ENCODE data around the gene SACM1L.
"Not testable (repeated sequence)": the region's sequence is repeated elsewhere in the genome, so short reads cannot be mapped to it uniquely, and the experiment has no call there.

Gene SACM1L

DNA sequence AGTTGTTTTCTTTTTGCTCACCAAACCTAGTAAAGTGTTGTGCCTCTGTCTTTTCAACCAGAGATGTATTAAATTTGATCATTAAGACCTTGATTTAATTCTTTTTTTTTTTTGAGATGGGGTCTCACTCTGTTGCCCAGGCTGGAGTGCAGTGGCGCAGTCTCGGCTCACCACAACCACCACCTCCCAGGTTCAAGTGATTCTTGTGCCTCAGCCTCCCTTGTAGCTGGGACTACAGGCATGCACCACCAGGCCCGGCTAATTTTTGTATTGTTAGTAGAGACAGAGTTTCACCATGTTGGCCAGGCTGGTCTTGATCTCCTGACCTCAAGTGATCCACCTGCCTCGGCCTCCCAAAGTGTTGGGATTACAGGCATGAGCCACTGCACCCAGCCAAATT is 6.0 kb downstream of the SACM1L start:
- DNase-seq, result not testable (repeated sequence)

DNA sequence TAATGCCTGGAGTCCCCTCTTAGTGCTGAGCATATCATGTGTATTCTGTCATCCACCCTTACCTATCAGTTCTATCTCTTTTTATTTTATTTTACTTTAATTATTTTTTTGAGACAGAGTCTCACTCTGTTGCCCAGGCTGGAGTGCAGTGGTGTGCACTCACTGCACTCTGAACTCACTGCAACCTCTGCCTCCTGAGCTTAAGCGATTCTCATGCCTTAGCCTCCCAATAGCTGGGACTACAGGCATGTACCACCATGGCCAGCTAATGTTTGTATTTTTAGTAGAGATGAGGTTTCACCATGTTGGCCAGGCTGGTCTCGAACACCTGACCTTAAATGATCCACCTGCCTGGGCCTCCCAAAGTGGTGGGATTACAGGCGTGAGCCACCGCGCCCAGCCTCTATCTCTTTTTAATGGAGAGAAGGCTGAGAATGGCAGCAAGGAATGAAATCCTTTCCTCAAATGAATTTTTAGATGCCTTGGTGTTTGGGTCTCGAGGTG is 11.4 kb downstream of the SACM1L start:
- DNase-seq, result no peak

DNA sequence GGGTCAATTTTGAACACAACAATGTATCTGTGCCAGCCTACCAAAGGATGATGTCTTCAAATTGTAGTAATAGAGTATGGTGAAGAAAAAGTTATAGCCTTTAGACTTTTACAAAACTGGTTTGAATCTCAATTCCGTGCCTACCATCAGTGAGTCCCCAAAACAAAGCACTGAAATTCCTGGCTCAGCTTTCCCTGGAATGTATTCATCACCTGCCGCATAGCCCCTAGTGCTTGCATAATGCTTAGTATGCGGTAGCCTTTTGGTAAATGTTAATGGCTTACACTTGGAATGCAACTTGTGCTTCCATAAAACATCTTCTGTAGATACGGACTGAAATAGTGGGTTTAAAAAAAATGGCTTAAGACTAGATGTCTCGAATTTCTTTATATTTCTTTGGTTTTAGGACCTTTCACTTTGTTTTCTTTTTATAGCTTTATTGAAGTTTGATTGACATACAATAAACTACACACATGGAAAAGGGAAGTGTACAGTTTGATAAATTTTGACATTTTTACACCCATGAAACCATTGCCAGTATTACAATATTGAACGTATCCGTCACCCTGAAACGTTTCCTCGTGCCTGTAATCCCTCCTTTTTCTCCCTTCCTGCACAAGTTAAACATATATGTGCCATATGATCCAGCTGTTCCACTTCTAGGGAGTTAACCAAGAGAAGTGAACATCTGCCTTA is 12.1 kb downstream of the SACM1L start:
- no peak for DNase-seq

DNA sequence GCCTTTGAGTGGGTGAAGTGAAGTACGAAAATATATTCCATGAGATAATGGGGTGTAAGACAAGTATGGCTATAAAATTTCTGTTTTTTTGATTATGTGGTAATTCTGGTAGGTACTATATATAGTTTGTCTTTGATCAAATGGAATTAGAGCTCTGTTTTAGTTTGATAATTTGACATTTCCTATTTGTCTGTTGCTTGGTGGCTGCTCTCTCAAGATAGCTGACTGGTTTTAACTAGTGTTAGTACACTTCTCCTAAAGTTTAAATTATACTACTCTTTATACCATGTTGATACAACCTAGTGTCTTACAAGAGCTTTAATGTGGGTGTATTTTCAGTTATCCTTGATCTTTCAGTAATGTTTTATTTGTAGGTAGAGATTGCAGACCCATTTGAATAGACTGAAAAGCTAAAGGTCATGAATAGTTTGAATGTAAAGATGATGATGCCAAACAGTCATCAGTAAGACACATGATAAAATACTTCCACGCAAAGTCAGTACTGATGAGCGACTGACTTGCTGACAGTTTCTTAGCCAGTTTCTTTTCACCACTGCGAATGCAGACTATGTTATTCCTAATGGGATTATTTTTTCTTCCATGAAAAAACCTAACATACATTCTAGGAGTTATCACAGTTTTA is 15.2 kb downstream of the SACM1L start:
- DNase-seq, result no peak

DNA sequence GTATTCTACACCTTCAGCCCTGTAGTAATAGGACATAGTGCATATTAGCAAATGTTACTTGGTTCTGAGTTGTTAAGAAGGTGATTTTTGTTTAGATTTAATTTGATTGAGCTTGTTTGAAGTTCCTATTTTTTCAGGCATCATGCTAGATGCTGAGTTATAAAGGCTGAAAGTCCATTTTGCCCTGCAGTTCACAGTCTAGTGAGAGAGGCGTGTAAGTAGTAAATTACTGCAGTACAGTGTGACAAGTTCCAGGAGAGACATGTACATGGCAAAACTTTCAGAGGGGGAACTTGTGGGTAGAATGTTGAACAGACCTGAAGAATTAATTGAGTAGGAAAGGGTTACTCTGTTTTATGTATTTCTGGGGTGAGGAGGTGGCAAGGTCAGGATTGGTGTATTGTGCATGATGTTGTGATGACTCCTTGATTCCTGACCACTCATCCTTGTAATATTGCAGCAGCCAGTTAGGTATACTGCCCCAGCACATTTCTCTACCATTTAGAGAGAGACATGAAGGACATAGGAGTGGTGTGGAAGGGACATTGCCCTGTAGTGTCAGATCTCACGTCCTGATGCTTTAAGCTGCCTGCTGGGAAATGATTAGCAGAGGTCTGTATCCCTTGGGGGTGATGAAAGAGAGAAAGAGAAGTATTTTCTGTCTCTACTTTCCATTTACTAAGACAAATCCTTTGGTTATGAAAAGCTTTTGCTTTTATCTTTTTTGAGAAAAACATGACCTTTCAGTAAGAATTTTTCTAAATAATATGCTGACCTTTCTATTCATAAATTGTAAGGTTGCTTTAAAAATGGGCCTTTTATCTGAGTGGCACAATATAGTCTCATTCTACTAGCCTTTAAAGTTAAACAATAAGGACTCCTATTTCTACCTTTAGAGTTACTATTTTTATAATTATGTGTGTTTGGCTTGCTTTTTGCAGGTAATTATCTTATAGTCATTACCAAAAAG is 16.9 kb downstream of the SACM1L start:
- DNase-seq, result no peak

DNA sequence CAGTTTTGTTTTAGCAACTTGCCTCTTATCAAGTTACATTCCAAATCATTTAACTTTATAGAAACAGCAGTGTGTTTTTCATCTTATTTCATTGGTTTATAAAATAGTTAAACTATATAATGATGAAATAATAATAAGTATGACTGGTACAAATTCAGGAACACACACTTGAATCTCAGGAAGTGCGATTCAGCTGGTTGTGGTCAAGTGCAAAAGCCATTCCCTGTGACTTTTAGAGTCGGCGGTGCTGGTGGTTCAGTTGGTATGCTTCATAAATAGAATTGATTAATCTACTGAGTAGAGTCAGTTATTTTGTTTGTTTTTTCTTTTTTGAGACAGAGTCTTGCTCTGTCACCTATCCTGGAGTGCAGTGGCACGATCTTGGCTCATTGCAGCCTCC is 22.7 kb downstream of the SACM1L start:
- no peak for DNase-seq

DNA sequence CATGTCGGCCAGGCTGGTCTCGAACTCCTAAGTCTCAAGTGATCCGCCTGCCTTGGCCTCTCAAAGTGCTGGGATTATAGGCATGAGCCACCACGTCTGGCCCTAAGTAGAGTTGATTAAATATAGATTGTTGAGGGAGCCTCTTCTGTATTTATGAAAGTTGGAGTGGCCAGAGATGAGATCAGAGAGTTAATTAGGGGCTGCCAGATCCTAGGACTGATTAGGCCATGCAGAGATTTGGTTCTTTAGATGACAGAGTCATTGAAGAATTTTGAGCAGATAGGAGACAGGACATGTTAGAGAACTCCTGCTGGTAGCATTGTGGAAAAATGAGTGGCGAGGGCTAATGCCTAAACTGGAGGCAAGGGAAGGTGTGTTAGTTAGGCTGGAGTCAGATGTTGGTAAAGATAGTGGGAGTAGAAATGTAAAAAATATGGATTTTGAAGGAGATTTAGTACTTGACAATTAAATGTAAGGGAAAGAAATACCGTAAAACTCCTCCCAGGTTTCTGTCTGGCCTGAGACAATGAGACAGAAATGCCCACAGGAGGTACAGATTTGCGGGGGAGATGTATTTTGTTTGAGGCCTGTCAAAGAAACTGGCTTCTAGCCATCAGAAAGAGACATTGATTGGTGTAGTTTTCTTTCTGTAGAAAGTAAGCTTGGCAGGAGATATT is 23.4 kb downstream of the SACM1L start:
- DNase-seq, result no peak

DNA sequence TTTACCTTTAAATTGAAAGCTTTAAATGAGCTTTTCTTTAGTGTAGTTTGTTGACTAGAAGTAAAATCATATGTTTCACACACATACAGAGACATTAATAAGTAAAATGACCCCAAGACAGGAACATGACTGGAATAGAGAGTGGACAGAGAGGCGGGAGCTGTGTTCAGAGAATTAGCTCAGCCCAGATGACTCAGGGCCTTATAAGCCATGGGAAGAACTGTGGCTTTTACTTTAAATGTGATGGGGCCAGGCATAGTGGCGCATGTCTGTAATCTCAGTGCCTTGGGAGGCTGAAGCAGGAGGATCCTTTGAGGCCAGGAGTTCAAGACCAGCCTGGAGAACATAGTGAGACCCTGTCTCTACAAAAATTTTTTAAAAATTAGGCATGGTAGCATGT is 26.7 kb downstream of the SACM1L start:
- DNase-seq, result no peak

DNA sequence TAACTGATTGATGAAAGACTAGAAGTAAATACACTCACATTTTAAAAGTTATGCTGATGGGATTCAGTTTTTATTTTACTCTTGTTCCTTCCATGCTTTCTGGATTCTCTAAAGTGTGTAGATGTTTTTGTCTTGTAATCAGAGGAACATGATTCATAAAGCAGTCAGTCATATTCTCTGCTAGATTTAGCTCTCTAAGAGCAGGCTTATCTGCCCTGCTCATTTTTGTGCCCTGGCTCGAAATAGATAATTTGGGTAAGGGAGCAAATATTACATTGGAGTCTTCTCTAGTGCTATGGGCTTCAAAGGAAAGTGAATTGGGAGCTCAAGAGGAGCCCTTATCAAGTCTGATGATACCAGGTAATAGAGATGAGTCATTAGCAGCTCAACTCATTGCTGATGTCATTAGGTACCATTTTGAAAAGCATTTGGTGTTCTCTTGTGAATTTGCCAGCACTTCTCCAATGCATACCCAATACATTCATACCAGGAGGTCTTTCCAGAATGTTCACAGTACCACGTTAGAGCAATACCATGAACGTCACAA is 27.7 kb downstream of the SACM1L start:
- no peak for DNase-seq

DNA sequence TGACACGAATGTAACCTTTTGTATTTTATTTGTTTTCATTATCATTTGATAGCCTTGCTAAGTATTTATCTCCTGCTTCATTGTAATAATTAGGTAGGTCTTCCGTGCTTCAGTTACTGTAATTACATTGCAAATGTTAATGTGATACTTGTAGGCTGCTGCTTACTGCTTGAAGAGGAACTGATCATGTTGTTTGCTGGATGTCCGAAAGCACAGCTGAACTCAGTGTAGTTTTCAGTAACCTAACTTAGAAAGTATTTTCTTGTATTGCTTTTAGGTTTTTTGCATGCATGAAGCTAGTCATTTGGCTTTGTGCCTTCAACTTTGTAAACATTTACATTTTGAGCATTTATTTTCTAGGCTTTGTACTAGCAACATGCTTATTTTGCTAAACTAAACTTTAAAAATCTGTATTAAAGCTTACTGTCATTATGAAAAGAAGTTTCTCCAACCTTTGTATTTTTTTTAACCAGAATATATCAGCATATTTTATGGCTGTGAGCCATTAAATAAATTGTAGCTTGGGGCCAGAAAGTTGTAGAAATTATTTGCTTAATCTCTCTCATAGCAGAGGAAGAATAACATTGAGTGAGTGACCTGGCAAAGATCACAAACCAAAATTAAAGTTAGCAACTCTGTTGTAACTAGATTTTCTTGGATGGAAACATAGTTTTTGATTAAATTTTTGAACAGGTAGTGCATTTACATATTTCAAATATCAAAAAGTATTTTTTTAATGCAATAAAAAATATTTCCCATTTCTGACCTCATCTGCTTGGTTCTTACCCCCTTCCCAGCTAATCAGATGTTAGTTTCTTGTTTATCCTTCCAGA is 30.7 kb downstream of the SACM1L start:
- no peak for DNase-seq

DNA sequence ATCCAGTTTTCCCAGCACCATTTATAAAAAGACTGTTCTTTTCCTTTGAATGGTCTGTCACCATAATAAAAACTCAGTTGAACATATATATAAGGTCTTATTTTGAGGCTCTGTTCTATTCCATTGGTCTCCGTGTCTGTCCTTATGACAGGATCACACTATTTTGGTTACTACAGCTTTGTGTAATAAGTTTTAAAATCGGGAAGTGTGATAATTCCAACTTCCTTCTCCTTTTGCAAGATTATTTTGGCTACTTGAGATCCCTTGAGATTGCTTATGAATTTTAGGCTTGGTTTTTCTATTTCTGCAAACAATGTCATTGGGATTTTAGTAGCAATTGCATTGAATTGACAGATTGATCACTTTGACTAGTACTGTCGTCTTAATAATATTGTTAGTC is 35.7 kb downstream of the SACM1L start:
- DNase-seq, result no peak

DNA sequence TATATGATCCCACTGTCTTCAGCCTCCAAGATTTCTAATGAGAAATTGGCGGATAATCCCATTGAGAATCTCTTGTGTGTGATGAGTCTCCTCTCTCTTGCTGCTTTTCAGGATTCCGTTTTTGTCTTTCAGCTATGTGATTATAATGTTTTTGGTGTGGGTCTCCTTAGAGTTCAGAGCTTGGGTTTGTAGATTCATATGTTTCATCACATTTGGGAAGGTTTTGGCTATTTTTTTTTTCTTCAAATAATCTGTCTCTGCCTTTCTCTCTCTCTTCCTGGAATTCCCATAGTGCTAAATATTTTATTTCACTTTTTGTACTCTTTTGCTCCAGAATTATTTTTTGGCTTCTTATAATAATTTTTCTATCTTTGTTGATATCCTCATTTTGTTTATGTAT is 40.4 kb downstream of the SACM1L start:
- no peak for DNase-seq

DNA sequence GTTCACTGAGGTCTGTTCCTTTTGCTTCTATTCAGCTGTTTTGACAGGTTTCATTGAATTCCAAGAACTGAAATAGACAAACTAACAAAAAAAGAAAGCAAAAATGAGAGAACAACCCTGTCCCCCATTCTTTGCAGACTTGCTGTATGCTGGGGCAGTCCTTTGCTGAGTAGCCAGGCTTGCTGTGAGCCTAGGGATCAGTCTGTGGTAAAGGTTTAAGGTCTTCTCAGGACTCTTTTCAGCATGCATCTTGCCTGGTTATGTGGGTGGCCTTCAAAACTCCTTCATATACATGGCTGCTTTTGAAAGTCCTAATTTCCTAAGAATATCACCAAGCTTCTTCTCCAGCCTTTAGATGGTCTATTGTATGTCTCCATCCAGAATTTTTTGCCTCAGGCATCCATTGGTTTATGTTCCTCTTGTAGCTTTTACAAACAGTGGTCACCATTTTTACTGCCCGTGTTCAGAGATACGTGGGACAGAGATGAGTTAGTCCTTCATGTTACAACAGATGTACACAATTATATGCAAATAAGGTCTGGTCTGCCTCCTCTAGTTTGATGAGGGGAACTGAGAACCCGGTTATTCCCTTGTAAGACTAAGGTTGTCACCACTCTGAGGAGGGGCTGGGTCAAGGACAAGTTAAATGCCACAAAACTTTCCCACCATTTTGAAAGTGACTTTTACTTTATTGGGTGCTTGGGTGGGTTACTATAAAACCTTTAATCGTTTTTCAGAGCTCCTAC is 41.4 kb downstream of the SACM1L start:
- DNase-seq, result no peak

DNA sequence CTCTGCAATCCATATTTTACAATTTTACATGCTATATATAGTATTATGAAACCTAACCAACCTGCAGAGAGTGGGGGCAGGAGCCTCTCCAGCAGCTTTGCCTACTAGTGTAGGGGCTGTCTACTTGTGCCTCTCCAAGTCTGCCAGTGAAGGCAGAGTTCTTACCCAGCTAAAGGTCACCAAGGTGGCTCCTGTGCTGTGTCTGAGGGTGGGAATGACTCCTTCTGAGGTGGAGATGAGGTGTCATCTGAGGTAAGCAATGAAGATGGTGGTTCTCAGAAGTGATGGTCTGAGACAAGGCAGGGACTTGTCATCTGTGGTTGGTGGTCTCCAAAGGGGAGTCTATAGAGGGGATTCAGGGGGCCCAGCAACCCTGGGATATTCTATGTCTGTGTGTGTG is 47.5 kb downstream of the SACM1L start:
- DNase-seq, result no peak

DNA sequence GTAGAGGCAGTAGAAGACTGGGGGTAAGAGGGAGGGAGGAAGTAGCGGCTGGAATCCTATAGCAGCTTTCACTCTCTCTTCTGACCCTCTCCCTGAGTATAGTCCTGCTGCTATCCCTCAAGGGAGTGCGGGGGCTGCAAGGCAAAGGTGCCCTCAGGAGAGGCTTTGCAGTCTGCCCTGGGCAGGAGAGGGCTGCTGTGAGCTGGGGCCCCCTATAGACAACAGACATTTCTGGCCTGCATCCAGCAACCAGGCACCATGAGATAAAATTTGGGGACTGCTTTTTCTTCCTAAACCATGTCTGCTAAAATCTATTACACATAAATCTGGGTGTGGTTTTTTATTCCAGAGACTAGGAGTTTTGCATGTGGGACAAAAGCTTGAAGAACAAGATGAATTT is 48.0 kb downstream of the SACM1L start:
- DNase-seq, result no peak

DNA sequence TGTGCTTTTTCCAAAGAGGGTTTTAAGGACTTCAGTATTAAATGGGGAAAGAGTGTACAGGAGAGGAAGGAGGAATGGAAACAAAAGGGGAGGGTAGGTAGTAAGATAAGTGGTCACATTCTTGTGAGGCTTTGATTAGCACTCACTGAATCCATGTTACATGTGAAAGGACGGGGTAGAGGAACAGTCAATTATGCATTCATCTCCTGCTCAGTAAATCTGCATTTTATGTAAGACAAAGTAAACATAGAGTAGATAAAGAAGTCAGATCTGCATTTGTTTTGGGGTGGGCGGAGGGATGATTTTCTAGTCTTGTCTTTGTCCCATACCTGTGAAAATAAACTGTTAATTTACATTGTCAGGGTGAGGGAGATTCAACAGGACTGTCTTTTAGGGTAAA is 50.8 kb downstream of the SACM1L start:
- no peak for DNase-seq

DNA sequence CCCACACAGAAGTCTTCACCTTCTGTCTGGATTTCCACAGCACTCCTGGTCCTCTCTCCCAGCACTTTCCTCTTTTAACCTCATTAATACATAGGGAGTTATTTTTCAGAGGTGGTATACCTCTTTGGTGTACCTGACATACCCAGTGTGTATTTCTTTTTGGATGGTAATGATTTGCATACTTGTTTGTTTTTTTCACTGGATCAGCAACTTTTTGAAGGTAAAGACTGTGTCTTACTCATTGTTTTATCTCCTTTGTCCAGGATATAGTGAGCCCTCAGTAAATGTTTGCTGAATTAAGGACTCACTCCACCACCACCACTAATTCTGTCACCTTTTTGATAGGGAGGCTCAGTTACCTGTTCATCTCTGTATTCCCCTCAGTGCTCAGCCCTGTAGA is 52.1 kb downstream of the SACM1L start:
- no peak for DNase-seq

DNA sequence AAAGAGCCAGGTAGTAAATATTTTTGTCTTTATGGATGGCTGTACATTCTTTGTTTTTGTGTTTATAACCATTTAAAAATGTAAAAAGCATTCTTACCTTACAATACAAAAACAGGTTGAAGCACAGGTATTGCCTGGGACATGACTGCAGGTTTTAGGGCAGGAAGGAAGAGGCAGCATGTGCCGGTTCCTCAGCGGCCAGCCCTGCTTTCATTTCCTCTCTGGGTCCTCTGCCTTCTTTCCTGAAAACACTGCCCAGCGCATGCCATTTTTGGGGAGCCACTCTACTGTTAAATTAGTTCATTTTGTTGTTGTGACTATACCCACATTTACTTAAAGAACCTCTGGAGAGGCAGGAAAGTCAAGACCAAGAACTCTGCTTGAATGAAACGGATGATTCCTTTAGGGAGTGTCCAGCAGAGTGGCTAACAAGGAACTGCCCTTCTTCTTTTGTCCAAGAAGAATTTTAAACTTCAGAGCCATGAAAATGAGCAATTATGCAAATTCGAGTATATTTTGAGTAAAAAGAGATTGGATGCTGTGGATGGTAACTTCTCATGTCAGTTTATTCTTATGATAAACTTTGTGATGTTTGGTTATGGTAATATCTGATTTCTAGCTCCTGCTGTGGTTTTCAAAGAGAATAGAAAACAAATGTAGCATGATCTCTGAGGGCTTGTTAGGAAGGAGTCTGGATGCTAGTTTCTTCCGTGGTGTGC is 52.7 kb downstream of the SACM1L start:
- DNase-seq, result no peak

DNA sequence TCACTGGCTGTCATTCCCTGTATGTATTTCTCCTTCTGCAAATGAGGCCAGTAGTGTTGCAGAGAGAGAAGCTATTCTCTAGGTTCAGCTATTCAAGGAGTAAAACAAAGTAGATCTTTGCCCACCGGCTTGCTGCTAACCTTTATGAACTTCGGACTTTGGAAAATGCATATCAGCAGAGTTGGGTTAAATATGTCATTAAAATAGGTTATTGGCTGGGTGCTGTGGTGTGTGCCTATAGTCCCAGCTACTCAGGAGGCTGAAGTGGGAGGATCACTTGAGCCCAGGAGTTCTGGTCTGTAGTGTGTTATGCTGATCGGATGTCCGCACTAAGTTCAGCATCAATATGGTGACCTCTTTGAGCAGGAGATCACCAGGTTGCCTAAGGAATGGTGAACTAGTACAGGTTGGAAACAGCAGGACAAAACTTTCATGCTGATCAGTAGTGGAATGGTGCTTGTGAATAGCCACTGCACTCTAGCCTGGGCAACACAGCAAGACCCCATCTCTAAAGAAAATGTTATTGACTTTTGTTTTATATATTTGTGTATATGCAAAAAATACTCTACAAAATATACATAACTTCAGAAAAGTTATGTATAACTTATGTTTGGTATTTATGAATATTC is 53.4 kb downstream of the SACM1L start:
- no peak for DNase-seq
